SK-N-SH (cell line): Measurements from ENCODE around the gene IGF1R. TPM values are rescaled to one million over a fixed set of nuclear protein-coding genes. Genes with fewer than 3 reads are reported as not detected.

Source experiments
- CTCF ChIA-PET: fragments of 300-600, 350-600 bp; formaldehyde crosslinking; extraction: SDS; loops from one replicate; lab custom pipeline; 2021; lab: Yijun Ruan, JAX
- POLR2A ChIA-PET: fragments of 350-600 bp; sonication (Branson Sonifier 250); formaldehyde crosslinking; extraction: SDS; loops from one replicate; lab custom pipeline; 2020; ENCODE audit warnings: antibody characterized with exemption, inconsistent platforms; lab: Yijun Ruan, JAX
- DNase-seq: peaks from one replicate; pipeline ENCODE4 v3.0.0; 2012
- H2AFZ ChIP-seq: fragments of 200-600 bp; sonication (generic); 2 replicates; pipeline ENCODE4 v1.8.1; 2016; ENCODE audit warnings: antibody characterized with exemption, mild to moderate bottlenecking, low read depth
- H3F3A ChIP-seq: fragments of 200-600 bp; sonication (generic); replicated peaks from 2 replicates; pipeline ENCODE3; 2016; ENCODE audit warnings: antibody characterized with exemption, mild to moderate bottlenecking; ENCODE audit not compliant: insufficient read depth
- H3K27ac ChIP-seq, 2 experiments: fragments of 200-500 bp in 1 of 2; fragments of 200-600 bp in 1 of 2; sonication (Bioruptor generic) in 1 of 2; sonication (generic), shearing (Covaris generic) in 1 of 2; 2 replicates each; pipeline versions ENCODE4 v1.5.1 to v1.6.1; 2014 to 2016; ENCODE audit warnings: low read depth in 2 of 2, inconsistent platforms in 1 of 2, low read length in 1 of 2, mild to moderate bottlenecking in 1 of 2, mixed read lengths in 1 of 2
- H3K27me3 ChIP-seq: fragments of 200-600 bp; sonication (generic), shearing (Covaris generic); 2 replicates; pipeline ENCODE4 v1.6.1; 2016; ENCODE audit warnings: mixed run types; ENCODE audit not compliant: insufficient read depth
- H3K36me3 ChIP-seq, 2 experiments: fragments of 200-500 bp in 1 of 2; fragments of 200-600 bp in 1 of 2; sonication (Bioruptor generic) in 1 of 2; sonication (generic) in 1 of 2; replicated peaks in 1 of 2; 2 replicates each; pipeline versions ENCODE3 to v1.5.1; 2014 to 2016; ENCODE audit warnings: low read length in 1 of 2, mild to moderate bottlenecking in 1 of 2; ENCODE audit not compliant: insufficient read depth in 2 of 2, control insufficient read depth in 1 of 2
- H3K4me1 ChIP-seq, 2 experiments: fragments of 200-500 bp in 1 of 2; fragments of 200-600 bp in 1 of 2; sonication (Bioruptor generic) in 1 of 2; sonication (generic), shearing (Covaris generic) in 1 of 2; 2 replicates each; pipeline versions ENCODE4 v1.5.1 to v1.6.1; 2014 to 2016; ENCODE audit warnings: low read depth in 1 of 2, low read length in 1 of 2, mixed run types in 1 of 2; ENCODE audit not compliant: insufficient read depth in 2 of 2, control insufficient read depth in 1 of 2
- H3K4me2 ChIP-seq: fragments of 200-600 bp; sonication (generic), shearing (Covaris generic); 2 replicates; pipeline ENCODE4 v1.6.1; 2017; ENCODE audit warnings: mixed run types
- H3K4me3 ChIP-seq, 2 experiments: fragments of 200-500 bp in 1 of 2; fragments of 200-600 bp in 1 of 2; sonication (Bioruptor generic) in 1 of 2; sonication (generic), shearing (Covaris generic) in 1 of 2; 2 replicates each; pipeline versions ENCODE4 v1.5.1 to v1.8.1; 2014 to 2016; ENCODE audit warnings: low read depth in 2 of 2, inconsistent platforms in 1 of 2, low read length in 1 of 2, mild to moderate bottlenecking in 1 of 2, mixed read lengths in 1 of 2, moderate library complexity in 1 of 2
- H3K79me2 ChIP-seq: fragments of 200-600 bp; sonication (generic); 2 replicates; pipeline ENCODE4 v1.8.1; 2017; ENCODE audit warnings: mild to moderate bottlenecking; ENCODE audit not compliant: insufficient read depth
- H3K9ac ChIP-seq: fragments of 200-600 bp; sonication (generic); 2 replicates; pipeline ENCODE4 v1.6.1; 2017; ENCODE audit warnings: mixed run types
- H3K9me2 ChIP-seq: fragments of 200-600 bp; sonication (generic); 2 replicates; pipeline ENCODE4 v1.6.1; 2017; ENCODE audit warnings: mixed run types
- H3K9me3 ChIP-seq: fragments of 200-600 bp; sonication (generic); 2 replicates; pipeline ENCODE4 v1.6.1; 2017; ENCODE audit warnings: mixed run types, mild to moderate bottlenecking, moderate library complexity
- H4K20me1 ChIP-seq: fragments of 200-600 bp; sonication (generic); 2 replicates; pipeline ENCODE4 v1.6.1; 2017; ENCODE audit warnings: mild to moderate bottlenecking, mixed run types; ENCODE audit not compliant: insufficient read depth
- CTCF ChIP-seq: fragments of 200-600 bp; sonication (generic); IDR thresholded peaks from 2 replicates; pipeline ENCODE4 v1.6.1; 2017; ENCODE audit warnings: antibody characterized with exemption, mild to moderate bottlenecking, moderate library complexity
- FOSL2 ChIP-seq: IDR thresholded peaks from 2 replicates; pipeline ENCODE4 v1.4.0; 2012; ENCODE audit warnings: low read depth, mild to moderate bottlenecking, moderate library complexity, borderline replicate concordance
- FOXJ3 ChIP-seq: sonication (generic); formaldehyde crosslinking; IDR thresholded peaks from 2 replicates; pipeline ENCODE4 v1.5.1; 2020; ENCODE audit warnings: mild to moderate bottlenecking, missing genetic modification reagents
- GATA2 ChIP-seq: sonication (generic); formaldehyde crosslinking; IDR thresholded peaks from 2 replicates; pipeline ENCODE4 v1.5.0; 2020; ENCODE audit warnings: mild to moderate bottlenecking, missing genetic modification reagents
- MXI1 ChIP-seq: IDR thresholded peaks from 2 replicates; pipeline ENCODE4 v1.6.1; 2012; ENCODE audit warnings: mild to moderate bottlenecking, low read depth, low read length, improper control_type of control experiment
- REST ChIP-seq: IDR thresholded peaks from 2 replicates; pipeline ENCODE4 v1.6.1; 2012; ENCODE audit warnings: mild to moderate bottlenecking, low read depth, low read length, moderate library complexity
- SMC3 ChIP-seq: IDR thresholded peaks from 2 replicates; pipeline ENCODE4 v1.6.1; 2012; ENCODE audit warnings: low read depth, low read length, improper control_type of control experiment
- TAF1 ChIP-seq: IDR thresholded peaks from 2 replicates; pipeline ENCODE4 v1.6.1; 2012; ENCODE audit warnings: low read depth, mild to moderate bottlenecking, low read length, moderate library complexity, borderline replicate concordance
- TCF12 ChIP-seq: IDR thresholded peaks from 2 replicates; pipeline ENCODE4 v1.4.0; 2012
- WGBS: methylation state at CpG from one replicate; pipeline ENCODE4 v1.1.6; 2017; ENCODE audit warnings: low lambda C conversion rate; 5-methylcytosine and 5-hydroxymethylcytosine counted together
- polyA plus RNA-seq, 3 experiments: library from polyadenylated mRNA; depleted of rRNA; stranded (reverse); fragments of >200 nt; gene quantifications; 2 replicates each; pipeline ENCODE4 v1.2.3, GENCODE V29; 2012

Gene IGF1R
- polyA plus RNA-seq, 1 of the 3 experiments (the other 2 are of a cell fraction): 9.5 TPM

GRCh38 chr15:98625614-98626013, 22.7 kb upstream of the IGF1R start:
- 75% methylated on average over 22 of the region's 22 CpGs for WGBS
- DNase-seq: no peak

More at GRCh38 chr15:98625614-98626013, 22.7 kb upstream of the IGF1R start:
- no peaks in the 10 kb centered on the region for H3F3A ChIP-seq
- H3K4me1 ChIP-seq: no peaks in the 10 kb centered on the region
- no peak overlapping the region for H3K27ac ChIP-seq
- H4K20me1 ChIP-seq: no peaks in the 10 kb centered on the region
- TF ChIP-seq MXI1 (no peak), FOXJ3 (no peak), TCF12 (no peak), FOSL2 (no peak), SMC3 (no peak), REST (no peak), TAF1 (no peak), GATA2 (CRISPR knock-in tag) (no peak), CTCF (no peak)
- H3K4me3 ChIP-seq: no peak overlapping the region
- no peak overlapping the region for H3K4me2 ChIP-seq
- no peaks in the 10 kb centered on the region for H3K9me3 ChIP-seq
- no peak overlapping the region for H2AFZ ChIP-seq
- H3K9ac ChIP-seq: no peak overlapping the region
- ChIA-PET CTCF (interaction anchor here (0.7 to 2.2 kb wide), 3 partner anchors 21 to 226 kb away, joined by 4 to 5 read pairs (median 4); no protein-coding TSS in a partner anchor), POLR2A (no interaction called here)
- H3K36me3 ChIP-seq: no peaks in the 10 kb centered on the region
- peaks cover 18% of the 10 kb centered on the region; the same call in 1 of the 2 replicates for H3K27me3 ChIP-seq
- H3K9me2 ChIP-seq: peaks cover 5% of the 10 kb centered on the region; the same call in 1 of the 2 replicates
- no peaks in the 10 kb centered on the region for H3K79me2 ChIP-seq
